Lower lobe of right lung (tissue), 2 donors: ENCODE measurements around the gene RGL1. TPM values are rescaled to one million over a fixed set of nuclear protein-coding genes. Genes with fewer than 3 reads are reported as not detected.

ENCODE experiments used
- ATAC-seq, 2 donors: fragments of 200-7000 bp; cut with Tn5 transposase; one replicate each; pipeline ENCODE4 v1.9.1; 2020 to 2022; ENCODE audit warnings: mild to moderate bottlenecking in 2 of 2, moderate library complexity in 2 of 2
- DNase-seq: peaks from one replicate; pipeline ENCODE4 v3.0.0-alpha.2; 2020
- H3K27ac ChIP-seq: fragments of 200-600 bp; one replicate; pipeline ENCODE4 v1.8.0; 2022
- H3K27me3 ChIP-seq: fragments of 200-600 bp; one replicate; pipeline ENCODE4 v1.8.0; 2022; ENCODE audit warnings: low read depth
- H3K36me3 ChIP-seq: fragments of 200-600 bp; one replicate; pipeline ENCODE4 v1.8.0; 2022; ENCODE audit warnings: mild to moderate bottlenecking
- H3K4me1 ChIP-seq: fragments of 200-600 bp; one replicate; pipeline ENCODE4 v1.8.0; 2022
- H3K4me3 ChIP-seq: fragments of 200-600 bp; one replicate; pipeline ENCODE4 v1.8.0; 2022; ENCODE audit warnings: mild to moderate bottlenecking
- H3K9me3 ChIP-seq: fragments of 200-600 bp; one replicate; pipeline ENCODE4 v1.8.0; 2022
- CTCF ChIP-seq: fragments of 200-600 bp; IDR thresholded peaks from one replicate; pipeline ENCODE4 v1.8.0; 2022; ENCODE audit warnings: antibody characterized with exemption, mild to moderate bottlenecking
- intact Hi-C: fragments of 100-400 bp; cut with DNase I; formaldehyde crosslinking; loops from one replicate; pipeline ENCODE4 v1.11.0; 2022
- total RNA-seq: library from RNA; stranded (reverse); fragmentation: NEBNext Ultra II Directional; extraction: Animal tissue kit (Norgen Biotek cat#: 25700); gene quantifications from one replicate; pipeline ENCODE4 v1.2.1, GENCODE V29; 2021
- donor health status: DM: no; HTN: yes; CAD: no; lungs with severe emphysema.

The RGL1 gene
- total RNA-seq, 1 donor from 2014 or later: 37.6 TPM

DNA sequence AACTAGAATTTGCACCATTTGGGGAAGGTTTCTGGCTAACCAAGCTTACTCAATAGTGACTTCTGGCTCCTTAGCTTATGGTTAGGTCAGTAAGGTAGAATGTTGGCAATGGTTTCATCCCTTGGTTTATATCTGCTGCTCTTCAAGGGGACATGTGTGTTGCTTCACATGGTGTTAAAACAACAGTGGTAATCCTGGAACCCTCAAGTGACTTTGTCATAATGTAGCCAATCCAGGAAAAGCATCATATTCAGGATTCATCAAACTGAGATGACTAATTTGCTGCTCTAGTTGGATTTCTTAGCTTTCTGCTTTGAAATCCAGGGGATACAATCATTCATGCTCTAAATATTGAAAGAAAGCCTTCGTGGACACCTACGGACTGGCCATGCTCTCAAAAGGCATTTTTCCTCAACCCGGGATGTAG is 108.7 kb downstream of the RGL1 start:
- H3K27ac ChIP-seq: no peak overlapping the region
- H3K36me3 ChIP-seq: peaks cover 67% of the 10 kb centered on the region
- H3K27me3 ChIP-seq: no peaks in the 10 kb centered on the region
- H3K9me3 ChIP-seq: no peaks in the 10 kb centered on the region
- intact Hi-C loops: no loop called here
- no peak for TF ChIP-seq CTCF
- no peak overlapping the region for H3K4me3 ChIP-seq
- peaks cover 33% of the 10 kb centered on the region for H3K4me1 ChIP-seq
- ATAC-seq (no peak), DNase-seq (no peak)

DNA sequence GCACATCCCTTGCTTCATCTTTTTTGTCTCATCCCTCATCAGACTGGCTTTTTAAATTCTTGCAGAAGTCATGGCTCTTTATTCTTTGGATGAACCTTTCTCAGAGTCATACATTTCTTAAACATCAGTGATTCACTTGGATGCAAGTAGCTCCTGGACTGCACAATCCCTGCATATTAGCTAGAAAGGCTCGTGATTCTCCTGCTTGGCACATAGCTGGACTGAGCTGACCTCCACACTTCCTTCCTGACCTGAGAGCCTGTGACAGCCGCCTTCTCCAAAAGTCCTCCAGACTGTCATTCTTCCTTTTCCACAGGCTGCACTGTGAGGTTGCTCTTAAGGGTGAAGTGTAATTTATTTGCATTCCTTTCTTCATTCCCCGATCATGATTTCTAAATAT is 109.4 kb downstream of the RGL1 start:
- Histone ChIP-seq H3K4me1 (peaks cover 33% of the 10 kb centered on the region), H3K4me3 (no peak overlapping the region), H3K27me3 (no peaks in the 10 kb centered on the region), H3K9me3 (no peaks in the 10 kb centered on the region), H3K27ac (no peak overlapping the region), H3K36me3 (peaks cover 66% of the 10 kb centered on the region)
- intact Hi-C loops: no loop called here
- peak; percentile 51 to 66 for ATAC-seq
- TF ChIP-seq CTCF: no peak
- DNase-seq: no peak

DNA sequence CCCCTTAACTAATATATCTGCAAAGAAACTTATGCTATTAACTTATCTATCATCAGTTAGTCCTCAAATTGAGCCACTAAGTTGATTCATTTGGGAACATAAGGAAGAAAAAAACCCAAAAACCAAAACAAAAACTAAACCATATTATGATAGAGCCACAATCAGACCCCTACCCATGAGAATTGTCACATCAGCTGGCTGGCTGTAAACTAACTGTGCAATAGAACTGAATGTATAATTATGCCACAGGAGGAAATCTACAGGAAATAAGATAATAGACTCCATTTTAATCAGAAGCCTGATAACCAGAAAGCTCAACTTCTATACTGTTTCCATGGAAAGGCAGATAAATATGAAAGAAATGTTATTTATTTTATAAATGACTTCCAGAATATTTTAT is 110.0 kb downstream of the RGL1 start:
- H3K27me3 ChIP-seq: no peaks in the 10 kb centered on the region

GRCh38 chr1:183915625-183916510 is 110.9 kb downstream of the RGL1 start:
- Histone ChIP-seq H3K9me3 (no peaks in the 10 kb centered on the region), H3K4me3 (no peak overlapping the region), H3K4me1 (peaks cover 32% of the 10 kb centered on the region), H3K27ac (peak overlapping the region; percentile 47), H3K36me3 (peaks cover 66% of the 10 kb centered on the region), H3K27me3 (no peaks in the 10 kb centered on the region)
- TF ChIP-seq CTCF: peak; percentile 82
- intact Hi-C loops: loop anchor here (5.0 kb wide), 1 partner anchor 264 kb away; the partner anchor contains the start of gene APOBEC4
- DNase-seq (no peak), ATAC-seq (peak; percentile 90 to 94)

More for the DNA sequence above, 110.0 kb downstream of the RGL1 start:
- ATAC-seq (no peak), DNase-seq (no peak)
- H3K9me3 ChIP-seq: no peaks in the 10 kb centered on the region
- intact Hi-C loops: loop anchor here (5.0 kb wide), 1 partner anchor 263 kb away; the partner anchor contains the start of gene APOBEC4
- peaks cover 33% of the 10 kb centered on the region for H3K4me1 ChIP-seq
- no peak for TF ChIP-seq CTCF
- peaks cover 66% of the 10 kb centered on the region for H3K36me3 ChIP-seq
- no peak overlapping the region for H3K27ac ChIP-seq
- no peak overlapping the region for H3K4me3 ChIP-seq

DNA sequence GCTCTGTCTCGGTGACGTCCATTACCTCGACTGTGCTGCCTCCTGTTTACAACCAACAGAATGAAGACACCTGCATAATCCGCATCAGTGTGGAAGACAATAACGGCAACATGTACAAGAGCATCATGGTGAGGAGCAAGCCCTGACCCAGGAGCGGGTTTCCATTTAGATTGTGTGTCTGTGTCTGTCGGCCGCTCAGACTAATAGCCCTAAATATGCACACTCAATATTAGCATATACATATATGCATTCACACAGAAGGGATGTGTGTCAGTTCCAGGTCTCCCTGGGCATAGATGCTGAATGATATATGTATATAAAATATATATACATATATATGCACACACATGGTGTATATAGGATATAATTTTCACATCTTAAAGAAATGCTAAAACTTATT is 111.7 kb downstream of the RGL1 start:
- ATAC-seq: no peak
- DNase-seq: no peak
- Histone ChIP-seq H3K27ac (no peak overlapping the region), H3K4me1 (peaks cover 27% of the 10 kb centered on the region), H3K4me3 (no peak overlapping the region), H3K27me3 (no peaks in the 10 kb centered on the region), H3K9me3 (no peaks in the 10 kb centered on the region), H3K36me3 (peaks cover 66% of the 10 kb centered on the region)
- intact Hi-C loops: loop anchor here (5.0 kb wide), 1 partner anchor 264 kb away; the partner anchor contains the start of gene APOBEC4
- no peak for TF ChIP-seq CTCF
